ENCODE measurements around the gene SECISBP2L. TPM values are rescaled to one million over a fixed set of nuclear protein-coding genes. Genes with fewer than 3 reads are reported as not detected.

SECISBP2L gene
- total and polyA plus RNA-seq, 11 donors = 8.8 to 52.4 (median 36.8) TPM

DNA sequence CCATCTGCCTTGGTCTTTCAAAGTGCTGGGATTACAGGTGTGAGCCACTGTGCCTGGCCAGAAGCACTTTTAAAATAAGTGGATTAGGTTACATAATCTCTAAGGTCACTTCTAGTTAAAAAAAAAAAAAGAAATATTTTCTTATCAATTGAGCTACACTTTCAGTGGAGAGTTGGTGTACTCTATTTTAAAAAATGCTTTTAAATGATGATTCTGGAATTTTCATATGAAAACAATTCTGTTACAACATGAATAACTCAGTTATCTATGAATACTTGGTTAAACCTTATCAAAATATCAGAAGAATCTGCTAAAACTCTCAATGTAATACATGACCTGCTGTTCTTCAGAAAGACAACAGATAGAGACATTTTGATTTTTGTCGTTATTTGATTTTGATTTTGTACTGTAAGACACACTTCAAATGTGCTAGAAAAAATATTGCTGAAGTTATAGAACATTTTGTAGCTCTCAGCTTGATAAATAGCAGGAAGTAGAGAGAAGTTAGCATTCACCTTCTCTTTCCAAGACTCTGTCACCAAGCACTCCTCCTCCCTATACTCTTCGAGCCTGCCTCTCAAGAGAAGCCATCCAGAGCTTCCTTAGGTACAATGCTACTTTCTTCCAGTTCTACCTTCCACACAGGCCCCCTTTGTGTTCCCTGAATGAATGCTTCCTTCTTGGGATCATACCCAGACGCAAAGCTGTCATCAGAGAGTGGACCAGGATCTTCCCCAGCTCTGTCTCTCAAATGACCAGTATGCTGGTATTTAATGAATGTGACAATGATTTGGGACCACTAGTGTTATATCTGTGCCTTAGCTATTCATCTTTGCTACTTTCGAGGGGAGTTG, 47.2 kb upstream of the SECISBP2L start:
- Histone ChIP-seq H3K9me3 (no peaks in the 10 kb centered on the region), H3K36me3 (no peaks in the 10 kb centered on the region), H3K27me3 (no peaks in the 10 kb centered on the region), H3K27ac (no peak overlapping the region), H3K4me3 (no peak overlapping the region), H3K4me1 (peaks cover 0 to 7% (median 0%) of the 10 kb centered on the region in 12 donors)
- TF ChIP-seq, protein P1, sequence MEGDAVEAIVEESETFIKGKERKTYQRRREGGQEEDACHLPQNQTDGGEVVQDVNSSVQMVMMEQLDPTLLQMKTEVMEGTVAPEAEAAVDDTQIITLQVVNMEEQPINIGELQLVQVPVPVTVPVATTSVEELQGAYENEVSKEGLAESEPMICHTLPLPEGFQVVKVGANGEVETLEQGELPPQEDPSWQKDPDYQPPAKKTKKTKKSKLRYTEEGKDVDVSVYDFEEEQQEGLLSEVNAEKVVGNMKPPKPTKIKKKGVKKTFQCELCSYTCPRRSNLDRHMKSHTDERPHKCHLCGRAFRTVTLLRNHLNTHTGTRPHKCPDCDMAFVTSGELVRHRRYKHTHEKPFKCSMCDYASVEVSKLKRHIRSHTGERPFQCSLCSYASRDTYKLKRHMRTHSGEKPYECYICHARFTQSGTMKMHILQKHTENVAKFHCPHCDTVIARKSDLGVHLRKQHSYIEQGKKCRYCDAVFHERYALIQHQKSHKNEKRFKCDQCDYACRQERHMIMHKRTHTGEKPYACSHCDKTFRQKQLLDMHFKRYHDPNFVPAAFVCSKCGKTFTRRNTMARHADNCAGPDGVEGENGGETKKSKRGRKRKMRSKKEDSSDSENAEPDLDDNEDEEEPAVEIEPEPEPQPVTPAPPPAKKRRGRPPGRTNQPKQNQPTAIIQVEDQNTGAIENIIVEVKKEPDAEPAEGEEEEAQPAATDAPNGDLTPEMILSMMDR (IDR thresholded peaks at IDR 0.05) = no peak
- no peak for TF ChIP-seq POLR2A (IDR thresholded peaks at IDR 0.05)
- WGBS, 4 donors = 79 to 82% (median 81%) methylated on average over 4 of the region's 4 CpGs
- intact Hi-C loops (cut with DNase I) = no loop called here
- DNase-seq (no peak), ATAC-seq (no peak)

DNA sequence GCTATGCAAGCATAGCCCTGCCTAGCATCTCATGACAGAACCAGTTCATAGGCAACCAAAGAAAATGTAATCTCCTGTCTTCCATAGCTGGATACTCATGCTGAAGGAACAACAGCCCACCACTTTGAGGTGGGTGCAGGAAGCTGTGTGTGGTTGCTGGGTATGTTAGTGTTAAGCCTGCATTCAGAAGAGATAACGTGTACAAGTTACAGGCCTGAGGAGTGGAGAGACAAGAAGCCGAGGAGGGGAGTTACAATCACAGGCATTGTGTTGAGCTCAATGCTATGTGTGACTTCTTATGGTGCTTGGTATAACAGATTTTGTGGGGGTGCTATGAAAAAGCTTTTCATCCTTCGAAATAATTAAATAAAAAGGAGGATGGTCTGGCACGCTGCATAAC, 42.8 kb upstream of the SECISBP2L start:
- ATAC-seq = no peak

DNA sequence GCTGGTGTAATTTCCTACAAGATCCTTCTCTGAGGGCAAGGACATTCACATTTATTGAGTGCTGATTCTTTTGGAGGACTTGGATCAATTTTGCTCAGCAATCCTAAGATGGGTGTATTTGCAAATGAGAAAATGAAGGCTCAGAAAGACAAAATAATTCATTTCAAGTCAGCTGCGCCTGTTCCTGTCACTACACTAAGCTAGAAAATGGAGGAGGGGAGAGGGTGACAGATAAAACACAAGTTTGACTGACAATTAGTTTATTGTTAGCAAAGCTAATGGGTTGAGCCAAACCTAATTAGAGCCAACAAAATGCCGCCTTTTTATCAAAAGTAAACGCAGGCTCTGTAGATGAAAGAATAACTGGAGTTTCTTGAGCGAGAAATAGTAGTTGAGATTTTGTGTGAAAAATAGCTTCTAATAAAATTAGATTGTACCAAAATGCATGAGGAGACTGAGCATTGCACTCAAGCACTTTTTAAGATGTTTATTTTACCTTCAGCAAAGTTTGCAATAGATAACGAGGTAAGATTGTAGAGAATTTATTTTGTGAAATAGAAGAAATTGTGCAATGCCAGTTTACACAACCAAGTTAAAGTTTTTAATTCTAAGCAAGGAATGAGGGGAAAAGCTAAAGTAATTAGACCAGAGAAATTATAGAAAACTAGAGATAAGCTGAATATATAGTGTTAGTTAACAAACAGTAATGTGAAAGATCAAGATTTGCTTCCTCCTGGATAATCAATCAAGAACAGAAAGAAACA, 39.6 kb upstream of the SECISBP2L start:
- WGBS, 4 donors = 58 to 80% (median 66%) methylated on average over 5 of the region's 5 CpGs
- Histone ChIP-seq H3K36me3 (no peaks in the 10 kb centered on the region), H3K27me3 (no peaks in the 10 kb centered on the region), H3K27ac (no peak overlapping the region), H3K4me1 (no peaks in the 10 kb centered on the region), H3K4me3 (no peak overlapping the region), H3K9me3 (no peaks in the 10 kb centered on the region)
- intact Hi-C loops (cut with DNase I) = no loop called here
- DNase-seq (no peak), ATAC-seq (no peak)
- TF ChIP-seq, protein P1 (IDR thresholded peaks at IDR 0.05) = no peak
- no peak for TF ChIP-seq POLR2A (IDR thresholded peaks at IDR 0.05)

More for the DNA sequence above, 42.8 kb upstream of the SECISBP2L start:
- intact Hi-C loops (cut with DNase I) = no loop called here
- Histone ChIP-seq H3K36me3 (no peaks in the 10 kb centered on the region), H3K4me3 (no peak overlapping the region), H3K4me1 (no peaks in the 10 kb centered on the region), H3K27ac (no peak overlapping the region), H3K27me3 (no peaks in the 10 kb centered on the region), H3K9me3 (no peaks in the 10 kb centered on the region)
- TF ChIP-seq, protein P1 (IDR thresholded peaks at IDR 0.05) = no peak
- TF ChIP-seq POLR2A (IDR thresholded peaks at IDR 0.05) = no peak
- no peak for DNase-seq
- WGBS, 4 donors = 44 to 68% (median 61%) methylated on average over 4 of the region's 4 CpGs

DNA sequence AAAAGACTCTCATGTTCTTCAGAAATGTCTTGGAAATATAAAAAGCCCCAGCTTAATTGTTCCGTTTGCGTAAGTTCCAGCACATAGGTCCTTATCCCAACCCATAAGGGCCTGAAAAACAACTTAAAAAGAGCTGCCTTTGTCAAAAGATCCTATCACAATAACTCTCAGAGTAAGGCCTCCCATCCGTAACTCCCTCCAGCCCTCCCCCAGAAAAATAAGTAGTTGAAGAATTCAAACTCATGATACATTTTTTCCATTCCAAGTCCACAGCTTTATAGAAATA, 38.0 kb upstream of the SECISBP2L start:
- H3K36me3 ChIP-seq = no peaks in the 10 kb centered on the region
- no peaks in the 10 kb centered on the region for H3K27me3 ChIP-seq
- DNase-seq = no peak
- no peak for ATAC-seq
- H3K4me3 ChIP-seq = no peak overlapping the region
- no peaks in the 10 kb centered on the region for H3K4me1 ChIP-seq
- WGBS, 4 donors = 91 to 94% (median 93%) methylated on average over 3 of the region's 3 CpGs
- H3K27ac ChIP-seq = no peak overlapping the region
- TF ChIP-seq, protein P1 (IDR thresholded peaks at IDR 0.05) = no peak
- no peak for TF ChIP-seq POLR2A (IDR thresholded peaks at IDR 0.05)
- H3K9me3 ChIP-seq = no peaks in the 10 kb centered on the region
- intact Hi-C loops (cut with DNase I) = no loop called here
